ENCODE results near the gene EPHA10. TPM values are rescaled to one million over a fixed set of nuclear protein-coding genes. Genes with fewer than 3 reads are reported as not detected.
A peak's percentile ranks its signal among the peaks of the same experiment; 100 is the strongest.
"Not testable (repeated sequence)": the region's sequence is repeated elsewhere in the genome, so short reads cannot be mapped to it uniquely, and the experiment has no call there.

Gene EPHA10
- total RNA-seq, 2 experiments from 2014 or later, result not detected

GRCh38 chr1:37685722-37686121, 79.2 kb downstream of the EPHA10 start:
- H3K4me3 Mint-ChIP-seq, result no peak overlapping the region
- no peak overlapping the region for H3K27ac Mint-ChIP-seq
- intact Hi-C loops (cut with DNase I, micrococcal nuclease), result loop anchor here in 1 of 2 experiments (5.0 kb wide), 2 partner anchors 247 to 1892 kb away; partner anchors contain the start of gene PABPC4

GRCh38 chr1:37684182-37684581, 80.7 kb downstream of the EPHA10 start:
- not testable (repeated sequence) for H3K27ac Mint-ChIP-seq

More at GRCh38 chr1:37685722-37686121, 79.2 kb downstream of the EPHA10 start:
- H3K27ac ChIP-seq (ENCODE audit: low read depth in 1 of 2, low read length in 2 of 2), result no peak overlapping the region
- peaks cover 47% of the 10 kb centered on the region for H3K36me3 ChIP-seq (ENCODE audit: insufficient read depth, low read length)
- no peak overlapping the region for H3K4me3 ChIP-seq (ENCODE audit: low read length)
- ChIA-PET POLR2A (interaction anchor here (1.0 kb wide), 1 partner anchor 83 kb away, joined by 3 read pairs; no protein-coding TSS in a partner anchor), CTCF (interaction anchor here (1.3 kb wide), 1 partner anchor 82 kb away, joined by 3 read pairs; no protein-coding TSS in a partner anchor)
- H3K4me1 Mint-ChIP-seq (ENCODE audit: low read depth), result peaks cover 31% of the 10 kb centered on the region
- TF ChIP-seq CTCF (IDR thresholded peaks at IDR 0.05), result no peak
- no peaks in the 10 kb centered on the region for H3K27me3 Mint-ChIP-seq
- ATAC-seq (ENCODE audit: poor library complexity) (no peak), DNase-seq (no peak)
- H3K27me3 ChIP-seq (ENCODE audit: control insufficient read depth in 1 of 2, insufficient read depth in 2 of 2, low read length in 2 of 2), result no peaks in the 10 kb centered on the region
- peaks cover 25% of the 10 kb centered on the region for H3K4me1 ChIP-seq (ENCODE audit: insufficient read depth, low read length)
- no peaks in the 10 kb centered on the region for H3K9me3 Mint-ChIP-seq
- no peaks in the 10 kb centered on the region for H3K9me3 ChIP-seq (ENCODE audit: control insufficient read depth in 1 of 2, insufficient read depth in 1 of 2, low read length in 2 of 2)
- H3K36me3 Mint-ChIP-seq (ENCODE audit: low read depth), result peaks cover 59% of the 10 kb centered on the region

DNA sequence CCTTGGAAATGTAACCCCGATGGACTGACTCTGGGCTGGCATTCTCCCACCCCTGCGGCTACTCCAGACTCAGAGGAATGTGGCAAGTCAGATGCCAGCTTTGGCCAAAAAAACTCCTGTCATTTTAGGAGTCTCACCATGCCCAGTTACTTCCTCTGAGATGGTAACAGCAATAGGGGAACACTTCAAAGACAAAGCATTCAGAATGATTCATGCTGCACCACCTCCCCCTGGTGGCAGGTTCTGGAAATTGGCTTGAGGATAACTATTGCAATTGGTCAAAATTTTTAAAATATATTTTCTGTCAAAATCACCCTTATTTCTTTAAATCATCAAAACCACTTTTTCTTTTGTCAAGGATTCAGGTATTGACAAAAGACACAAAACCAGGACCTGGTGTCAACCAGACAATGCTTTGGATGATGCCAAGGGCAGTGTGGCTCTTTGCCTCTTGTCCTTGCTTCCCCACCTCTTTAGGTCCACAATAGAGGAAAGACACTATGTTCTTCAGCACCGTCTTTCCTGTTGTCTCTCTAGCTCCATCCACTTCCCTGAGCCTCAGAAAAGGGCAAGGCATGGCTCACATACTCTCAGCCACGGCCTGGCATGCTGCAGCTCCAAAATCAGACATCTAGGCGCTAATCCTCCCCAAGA, 82.5 kb downstream of the EPHA10 start:
- H3K27me3 Mint-ChIP-seq, result no peaks in the 10 kb centered on the region

More at GRCh38 chr1:37684182-37684581, 80.7 kb downstream of the EPHA10 start:
- H3K4me3 Mint-ChIP-seq; H3K27me3 ChIP-seq (ENCODE audit: control insufficient read depth in 1 of 2, insufficient read depth in 2 of 2, low read length in 2 of 2); intact Hi-C loops (cut with DNase I, micrococcal nuclease); ATAC-seq (ENCODE audit: poor library complexity); H3K9me3 Mint-ChIP-seq; DNase-seq; H3K9me3 ChIP-seq (ENCODE audit: control insufficient read depth in 1 of 2, insufficient read depth in 1 of 2, low read length in 2 of 2); H3K4me3 ChIP-seq (ENCODE audit: low read length); H3K27me3 Mint-ChIP-seq; POLR2A ChIA-PET; H3K27ac ChIP-seq (ENCODE audit: low read depth in 1 of 2, low read length in 2 of 2): not testable (repeated sequence)
- Histone ChIP-seq H3K36me3 (ENCODE audit: insufficient read depth, low read length) (peaks cover 47% of the 10 kb centered on the region), H3K4me1 (ENCODE audit: insufficient read depth, low read length) (peaks cover 10% of the 10 kb centered on the region)
- CTCF ChIA-PET, result interaction anchor here (6.9 kb wide), 1 partner anchor 82 kb away, joined by 54 read pairs; no protein-coding TSS in a partner anchor
- H3K4me1 Mint-ChIP-seq (ENCODE audit: low read depth), result peaks cover 19% of the 10 kb centered on the region
- peaks cover 54% of the 10 kb centered on the region for H3K36me3 Mint-ChIP-seq (ENCODE audit: low read depth)

More for the DNA sequence above, 82.5 kb downstream of the EPHA10 start:
- Histone ChIP-seq H3K36me3 (ENCODE audit: insufficient read depth, low read length) (peaks cover 46% of the 10 kb centered on the region), H3K4me1 (ENCODE audit: insufficient read depth, low read length) (peaks cover 3% of the 10 kb centered on the region), H3K4me3 (ENCODE audit: low read length) (no peak overlapping the region), H3K9me3 (ENCODE audit: control insufficient read depth in 1 of 2, insufficient read depth in 1 of 2, low read length in 2 of 2) (no peaks in the 10 kb centered on the region), H3K27me3 (ENCODE audit: control insufficient read depth in 1 of 2, insufficient read depth in 2 of 2, low read length in 2 of 2) (no peaks in the 10 kb centered on the region), H3K27ac (ENCODE audit: low read depth in 1 of 2, low read length in 2 of 2) (no peak overlapping the region)
- peak; percentile 67 to 86 (median 76) for DNase-seq
- ATAC-seq (ENCODE audit: poor library complexity), result peak; percentile 98
- Mint-ChIP-seq H3K27ac (peak overlapping the region; percentile 58), H3K4me3 (no peak overlapping the region), H3K9me3 (no peaks in the 10 kb centered on the region), H3K36me3 (ENCODE audit: low read depth) (peaks cover 45% of the 10 kb centered on the region), H3K4me1 (ENCODE audit: low read depth) (peaks cover 9% of the 10 kb centered on the region)
- ChIA-PET POLR2A (interaction anchor here (0.6 to 1.7 kb wide), 6 partner anchors 8 to 232 kb away, joined by 3 to 6 read pairs (median 4); partner anchors contain the start of gene MEAF6), CTCF (interaction anchor here (1.0 to 6.9 kb wide), 8 partner anchors 8 to 227 kb away, joined by 3 to 54 read pairs (median 6); partner anchors contain the start of genes CDCA8, GNL2 and MEAF6)
- TF ChIP-seq CTCF (IDR thresholded peaks at IDR 0.05), result peak; percentile 89
- intact Hi-C loops (cut with DNase I, micrococcal nuclease), result loop anchor here (1.0 to 2.0 kb wide), 8 partner anchors 79 to 228 kb away; partner anchors contain the start of genes MEAF6 (in 2 of the 2), GNL2 (in 1 of the 2) and SNIP1 (in 1 of the 2)
